Heart left ventricle (tissue), 13 donors: ENCODE data around the gene ZNF607.
A peak's percentile ranks its signal among the peaks of the same experiment; 100 is the strongest.

Source experiments
- POLR2A ChIP-seq, 2 donors: fragments of 450-650 bp; IDR thresholded peaks; one replicate each; pipeline ENCODE4 v1.6.1; 2017; ENCODE audit warnings: antibody characterized with exemption in 2 of 2, mild to moderate bottlenecking in 2 of 2, moderate library complexity in 2 of 2
- TF ChIP-seq, protein P1 (sequence below), 12 donors: fragments of 200-600 bp; sonication (generic) in 4 of 12; IDR thresholded peaks; one replicate each; pipeline versions ENCODE4 v1.5.0 to v1.8.0; 2018 to 2022; ENCODE audit warnings: antibody characterized with exemption in 12 of 12, mild to moderate bottlenecking in 5 of 12
- donor health status: ischemic (EF 13 %, LVEDD 7.1; RV severe dilation, severe dysfunction).
- donor health status: DM: no; HTN: yes; CAD: no.
- donor health status: DM: no; HTN: no; CAD: no.
- donor health status: ischemic (EF 25% LVEDD 6.9; RV normal size, moderate dysfunction).
- donor health status: ischemic (EF 25% LVEDD 5.7; RV mildly dilated, moderate dysfunction).
- donor health status: ischemic (EF 35%, LVEDD 5.7; RV mildly dilated, moderate dysfunction).
- donor health status: nonischemic (EF 11% LVEDD 7.7; RV severe dilation, severe dysfunction).
- donor health status: DM: yes; HTN: yes; CAD: no.
- donor health status: PGD.
- donor health status: ischemic (EF 29% LVEDD 5.4; RV normal size, mild dysfunction).
- donor health status: nonischemic (EF 23%, LVEDD 6.1; RV moderate dilation, normal function).

DNA sequence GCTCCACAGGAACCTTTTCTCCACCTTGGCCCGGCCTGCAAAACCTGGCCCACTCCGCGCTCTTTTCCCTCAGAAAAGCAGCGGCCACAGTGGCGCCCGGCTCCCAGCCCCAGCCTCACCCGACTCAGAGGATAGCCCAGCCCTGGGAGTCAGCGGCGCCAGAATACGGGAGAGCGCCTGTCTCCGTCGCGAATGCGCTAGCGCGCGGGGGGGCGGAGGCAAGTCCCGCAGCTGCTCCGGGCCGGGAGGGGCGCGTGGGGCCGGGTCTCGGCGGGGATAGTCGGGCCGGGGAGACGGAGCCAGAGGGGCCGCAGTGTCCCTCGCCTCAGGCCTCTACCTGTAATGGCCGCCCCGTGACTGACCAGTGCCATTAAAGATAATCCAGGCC lies 64.3 kb downstream of the ZNF607 start, which contains the start of gene ZFP30:
- TF ChIP-seq, protein P1, sequence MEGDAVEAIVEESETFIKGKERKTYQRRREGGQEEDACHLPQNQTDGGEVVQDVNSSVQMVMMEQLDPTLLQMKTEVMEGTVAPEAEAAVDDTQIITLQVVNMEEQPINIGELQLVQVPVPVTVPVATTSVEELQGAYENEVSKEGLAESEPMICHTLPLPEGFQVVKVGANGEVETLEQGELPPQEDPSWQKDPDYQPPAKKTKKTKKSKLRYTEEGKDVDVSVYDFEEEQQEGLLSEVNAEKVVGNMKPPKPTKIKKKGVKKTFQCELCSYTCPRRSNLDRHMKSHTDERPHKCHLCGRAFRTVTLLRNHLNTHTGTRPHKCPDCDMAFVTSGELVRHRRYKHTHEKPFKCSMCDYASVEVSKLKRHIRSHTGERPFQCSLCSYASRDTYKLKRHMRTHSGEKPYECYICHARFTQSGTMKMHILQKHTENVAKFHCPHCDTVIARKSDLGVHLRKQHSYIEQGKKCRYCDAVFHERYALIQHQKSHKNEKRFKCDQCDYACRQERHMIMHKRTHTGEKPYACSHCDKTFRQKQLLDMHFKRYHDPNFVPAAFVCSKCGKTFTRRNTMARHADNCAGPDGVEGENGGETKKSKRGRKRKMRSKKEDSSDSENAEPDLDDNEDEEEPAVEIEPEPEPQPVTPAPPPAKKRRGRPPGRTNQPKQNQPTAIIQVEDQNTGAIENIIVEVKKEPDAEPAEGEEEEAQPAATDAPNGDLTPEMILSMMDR (IDR thresholded peaks at IDR 0.05), result peak in 1 of 12 donors; percentile 1
- TF ChIP-seq POLR2A (IDR thresholded peaks at IDR 0.05), result peak in 1 of 2 donors; percentile 51
